GM21786 (cell line): Measurements from ENCODE around the gene SKOR1.

Source experiments
- ATAC-seq: cut with Tn5 transposase; IDR thresholded peaks from one replicate; pipeline ENCODE4 v1.9.1; 2021; ENCODE audit not compliant: unreplicated experiment

SKOR1 gene

DNA sequence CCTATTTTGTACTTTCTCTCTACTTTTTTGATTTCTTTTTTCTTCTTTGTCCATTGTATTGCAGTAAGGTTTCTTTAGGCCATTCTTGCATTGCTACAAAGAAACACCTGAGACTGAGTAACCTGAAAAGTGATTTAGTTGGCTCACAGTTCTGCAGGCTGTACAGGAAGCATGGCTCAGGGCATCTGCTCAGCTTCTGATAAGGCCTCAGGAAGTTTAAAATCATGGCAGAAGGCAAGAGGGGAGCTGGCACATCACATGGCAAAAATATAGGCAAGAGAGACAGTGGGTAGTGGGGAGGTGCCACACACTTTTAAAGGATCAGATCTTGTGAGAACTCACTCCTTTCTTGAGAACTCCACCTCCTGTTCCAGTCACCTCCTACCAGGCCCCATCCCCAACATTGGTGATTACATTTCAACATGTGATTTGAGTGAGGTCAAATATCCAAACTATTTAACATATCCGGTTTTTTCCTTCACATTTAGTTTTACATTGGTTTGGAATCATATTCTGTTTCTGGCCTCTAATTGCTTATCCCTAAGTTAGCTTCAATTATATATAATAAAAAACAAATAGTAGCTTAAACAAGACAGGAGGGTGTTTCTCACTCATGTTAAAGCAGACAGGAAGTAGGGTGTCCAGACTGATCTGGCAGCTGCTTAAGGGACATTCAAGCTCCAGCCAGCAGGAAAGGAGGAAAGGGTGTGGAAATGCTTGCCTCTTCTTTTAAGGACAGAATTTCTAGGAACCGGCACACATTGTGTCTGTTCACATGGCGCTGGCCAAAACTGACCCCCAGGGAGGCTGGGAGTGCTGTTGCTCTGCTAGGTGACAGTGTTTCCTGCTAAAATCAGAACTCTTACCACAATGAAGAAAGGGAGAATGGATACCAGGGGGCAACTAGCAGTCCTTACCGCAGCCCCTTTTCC, 28.8 kb upstream of the SKOR1 start:
- ATAC-seq = no peak

DNA sequence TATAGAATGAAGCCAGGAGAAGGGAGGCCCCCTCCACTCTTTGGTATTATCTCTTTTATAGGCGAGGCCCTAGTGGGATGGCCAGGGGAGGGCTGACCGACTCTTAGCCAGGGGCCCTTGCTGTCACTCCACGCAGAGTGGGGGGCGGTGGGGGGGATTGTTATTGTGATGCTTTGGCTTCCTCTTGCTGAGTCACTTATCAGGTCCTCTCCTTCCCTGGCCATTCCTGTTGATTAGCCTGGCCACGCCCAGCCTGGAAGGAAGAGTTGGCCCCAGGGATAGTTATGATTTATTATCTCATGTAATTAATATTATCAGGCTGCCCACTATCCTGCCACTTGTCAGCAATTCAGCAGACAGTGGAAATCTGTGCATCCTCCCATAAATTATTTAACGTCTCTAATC, 25.5 kb upstream of the SKOR1 start:
- ATAC-seq = no peak

DNA sequence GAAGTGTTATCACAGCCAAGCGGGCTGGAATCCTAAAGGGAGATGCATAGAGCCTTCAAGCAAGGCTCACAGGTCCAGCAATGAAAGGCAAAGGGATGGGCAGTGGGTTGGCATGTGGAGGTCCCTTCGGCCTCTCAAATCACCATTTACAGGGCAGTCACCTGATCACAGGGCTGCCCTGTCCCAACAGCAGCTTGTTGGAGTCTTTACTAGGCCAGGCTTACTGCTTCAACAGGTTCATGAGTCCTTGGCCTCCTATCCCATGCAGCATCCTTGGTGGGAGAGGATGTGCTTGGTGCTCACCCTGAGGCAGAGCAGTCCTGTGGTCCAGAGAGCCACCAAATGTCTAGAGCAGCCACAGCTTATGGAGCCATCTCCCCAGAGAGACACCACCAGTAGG, 24.2 kb upstream of the SKOR1 start:
- ATAC-seq = no peak

DNA sequence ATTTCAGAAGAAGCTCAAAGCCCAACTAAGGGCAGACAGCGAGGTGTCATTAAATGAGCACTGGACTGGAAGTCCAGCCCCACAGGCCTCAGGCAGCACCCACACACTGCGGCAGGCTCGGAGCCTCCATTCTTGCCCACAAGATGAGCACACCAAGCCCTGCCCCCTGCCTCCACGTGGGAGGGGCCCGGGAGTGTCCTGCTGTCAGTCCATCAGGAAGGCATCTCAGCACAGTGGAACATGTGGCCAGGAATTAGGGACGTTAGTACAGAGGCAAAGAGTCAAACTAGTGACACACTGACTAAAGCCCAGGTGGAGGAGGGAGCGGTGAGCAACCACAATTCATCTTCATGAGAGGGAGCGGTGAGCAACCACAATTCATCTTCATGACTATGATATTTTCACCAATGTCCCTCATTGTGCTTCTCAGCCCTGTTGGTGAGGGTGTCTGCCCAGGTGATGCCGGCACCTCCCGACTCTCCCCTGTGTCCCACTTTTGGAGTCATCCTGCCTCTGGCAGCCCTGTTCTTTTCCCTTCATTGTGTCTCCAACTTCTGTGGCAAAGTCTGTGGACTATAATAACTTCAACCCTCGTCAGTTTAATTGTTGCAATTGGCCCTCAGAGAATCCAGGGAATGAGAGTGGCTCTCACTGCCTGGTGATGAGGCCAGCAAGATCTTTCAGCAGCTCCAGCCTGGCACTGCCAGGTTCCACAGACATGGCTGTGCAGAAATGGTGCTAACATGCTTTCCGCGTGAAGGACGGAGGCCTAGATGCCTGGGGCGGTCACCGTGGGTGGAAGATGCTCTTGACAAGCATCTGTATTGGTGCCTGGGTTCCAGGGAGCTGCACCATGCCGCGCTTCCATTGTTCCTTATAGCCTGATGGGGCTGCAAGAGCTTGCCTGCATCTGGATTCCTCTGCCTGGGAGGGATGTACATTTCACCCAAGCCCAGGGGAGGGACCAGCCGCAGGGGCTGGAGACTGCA, 23.1 kb upstream of the SKOR1 start:
- ATAC-seq = no peak

DNA sequence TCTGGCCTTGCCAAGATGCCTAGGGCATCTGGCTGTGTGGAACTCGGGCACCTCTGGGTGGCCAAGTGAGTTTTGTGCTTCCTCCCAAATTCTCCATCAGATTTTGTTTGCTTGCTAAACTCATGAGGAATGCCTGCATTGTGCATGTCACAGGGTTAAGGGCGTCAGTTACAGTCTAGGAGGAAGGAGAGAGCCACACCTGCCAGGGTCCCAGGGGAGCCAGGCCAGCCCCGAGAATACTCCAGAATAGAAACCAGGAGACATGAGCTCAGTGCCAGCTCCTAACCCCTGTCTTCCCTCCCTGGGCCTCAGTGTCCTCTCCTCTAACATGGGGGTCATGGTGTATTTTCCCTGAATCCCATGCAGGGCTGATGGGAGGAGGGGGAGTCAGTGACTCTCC, 22.0 kb upstream of the SKOR1 start:
- no peak for ATAC-seq

DNA sequence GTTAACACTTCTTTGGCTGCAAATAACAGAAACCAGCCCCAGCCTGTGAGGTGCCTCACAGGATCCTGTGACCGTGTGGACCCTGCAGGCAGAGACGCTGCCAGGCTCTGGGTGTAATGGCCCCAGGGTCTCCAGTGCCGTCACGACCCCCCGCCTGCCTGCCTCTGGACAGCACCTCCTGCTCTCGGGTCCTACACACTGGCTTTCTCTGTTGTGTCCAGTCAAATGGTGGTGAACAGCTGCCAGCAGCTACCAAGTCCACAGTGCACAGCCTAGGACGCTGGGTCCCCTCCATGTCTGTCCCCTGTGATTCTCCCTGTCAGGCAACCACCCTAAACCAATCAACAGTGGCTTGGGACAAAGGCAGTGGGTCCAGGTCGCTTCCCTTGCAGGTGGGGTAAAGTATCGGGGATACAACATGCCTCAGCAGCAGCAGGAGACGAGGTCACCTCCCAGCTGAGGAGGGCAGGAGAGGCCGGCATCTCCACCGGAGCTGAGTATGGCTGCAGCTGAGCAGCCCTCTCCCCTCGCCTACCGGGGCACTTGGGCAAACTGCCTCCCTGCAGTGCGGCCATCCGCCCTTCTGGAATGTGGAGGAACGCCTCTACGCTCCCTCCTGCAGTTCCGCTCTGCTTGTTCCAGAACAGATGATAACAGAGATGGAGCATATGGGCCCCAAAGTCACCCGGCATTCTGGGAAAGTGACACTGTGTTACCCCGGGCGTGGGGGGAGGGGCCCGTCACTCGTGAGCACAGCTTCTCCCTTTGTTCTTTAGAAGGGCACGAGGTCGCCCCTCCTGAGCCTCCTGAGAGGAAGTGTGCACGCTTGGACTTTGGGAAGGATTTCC, 21.1 kb upstream of the SKOR1 start:
- ATAC-seq = no peak

DNA sequence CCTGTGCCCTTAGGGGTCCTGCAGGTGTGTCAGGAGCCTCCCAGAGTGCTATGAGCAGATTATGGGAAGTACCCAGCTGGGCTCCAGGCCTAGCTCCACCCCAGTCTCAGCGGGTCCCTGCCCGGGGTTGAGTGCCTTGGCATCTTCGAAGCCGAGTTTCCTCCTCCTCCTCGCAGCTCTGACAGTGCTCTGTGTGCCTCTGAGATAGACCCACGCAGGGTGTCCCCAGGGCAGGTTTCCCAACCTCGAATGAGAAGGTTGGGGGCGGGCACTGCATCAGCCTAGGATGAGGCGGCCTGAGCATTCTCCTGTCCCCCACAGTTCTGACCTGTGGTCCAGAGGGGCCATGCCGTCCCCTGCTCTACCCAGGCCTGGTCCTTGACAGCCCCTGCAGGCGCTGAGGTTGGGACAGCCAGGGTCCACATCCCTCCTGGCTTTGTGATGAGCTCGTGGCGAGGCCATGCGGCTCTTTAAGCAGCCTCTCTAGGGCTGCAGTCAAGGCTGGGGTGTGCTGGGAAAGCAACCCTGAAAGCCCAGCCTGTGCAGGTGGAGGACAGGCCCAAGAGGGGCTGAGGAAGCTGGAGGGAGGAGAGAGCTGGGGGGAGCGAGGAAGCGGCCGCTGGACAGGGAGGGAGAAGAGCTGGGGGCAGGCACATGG, 20.2 kb upstream of the SKOR1 start:
- ATAC-seq = no peak

DNA sequence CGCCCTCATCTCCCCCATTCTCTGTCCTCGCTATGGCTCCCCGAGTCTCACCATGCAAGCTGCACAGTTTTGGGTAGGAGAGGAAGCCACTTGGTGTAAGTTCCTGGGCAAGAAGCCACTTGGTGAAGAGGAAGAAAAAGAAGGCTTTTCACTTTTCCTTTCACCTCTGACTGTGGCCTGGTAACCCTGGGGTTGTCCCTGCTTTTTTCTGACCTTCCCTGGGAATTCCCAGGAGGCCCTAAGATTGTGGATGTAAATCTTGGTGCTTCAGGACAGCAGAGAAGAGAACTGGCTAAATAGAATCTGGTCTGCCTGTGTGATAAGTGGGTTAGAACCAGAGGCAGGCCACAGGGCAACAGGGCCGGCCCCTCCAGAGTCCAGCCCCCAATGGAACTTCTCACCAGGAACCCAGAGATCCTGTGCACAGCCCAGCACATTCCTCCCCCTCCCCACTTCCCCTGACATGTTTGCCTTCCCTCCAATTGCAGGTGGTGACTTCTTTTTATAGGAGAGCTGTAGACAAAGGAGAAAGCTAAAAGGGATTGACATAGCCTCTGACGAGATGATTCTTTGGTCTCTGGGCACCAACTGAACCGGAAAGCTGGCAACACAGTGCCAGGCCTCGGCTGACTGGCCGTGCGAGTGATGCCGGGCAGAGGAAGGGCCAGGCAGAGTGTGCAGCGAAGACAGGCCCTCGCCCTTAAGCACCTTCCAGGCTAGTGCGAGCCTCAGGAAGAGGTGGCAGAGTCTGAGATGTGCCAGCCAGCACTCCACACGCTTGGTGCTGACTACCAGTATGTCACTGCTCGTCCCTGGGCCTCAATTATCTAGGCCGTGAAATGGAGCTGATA, 19.4 kb upstream of the SKOR1 start:
- no peak for ATAC-seq

DNA sequence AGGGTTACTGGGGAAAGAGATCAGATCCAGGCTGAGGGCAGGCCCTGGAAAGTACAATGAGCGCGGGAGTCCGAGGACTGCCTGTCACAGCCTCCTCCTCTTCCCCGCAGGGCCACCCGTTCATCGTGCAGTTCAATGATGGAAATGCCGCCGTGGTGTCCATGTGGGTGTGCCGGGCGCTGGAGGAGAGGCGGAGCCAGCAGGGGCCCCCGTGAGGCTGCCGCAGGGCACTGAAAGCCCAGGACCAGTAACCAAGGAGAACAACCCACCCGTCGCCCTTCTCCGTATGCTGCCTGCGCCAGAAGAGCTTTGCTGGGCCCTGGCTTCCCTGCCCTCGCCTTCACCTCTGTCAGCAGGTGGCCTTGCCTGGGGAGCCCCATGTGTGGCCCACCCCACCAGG, 18.8 kb upstream of the SKOR1 start:
- ATAC-seq = no peak

DNA sequence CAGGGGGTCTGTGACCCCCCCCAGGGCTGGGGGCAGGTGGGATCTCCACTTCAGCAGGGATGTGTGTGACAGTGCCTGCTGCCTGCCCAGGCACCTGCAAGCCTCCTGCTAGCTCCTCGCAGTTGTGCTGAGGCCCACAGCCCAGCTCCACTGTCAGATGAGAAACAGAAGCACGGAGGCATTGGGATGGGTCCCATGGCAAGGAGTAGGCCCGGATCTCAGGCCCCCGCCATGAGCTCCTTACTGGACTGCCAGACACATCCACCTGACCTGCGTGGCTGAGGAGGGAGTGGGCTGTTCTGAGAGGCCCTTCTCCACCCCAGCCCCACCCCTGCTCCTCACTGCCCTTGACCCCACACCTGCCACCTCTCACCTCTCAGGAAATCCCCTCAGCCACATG, 18.2 kb upstream of the SKOR1 start:
- no peak for ATAC-seq

DNA sequence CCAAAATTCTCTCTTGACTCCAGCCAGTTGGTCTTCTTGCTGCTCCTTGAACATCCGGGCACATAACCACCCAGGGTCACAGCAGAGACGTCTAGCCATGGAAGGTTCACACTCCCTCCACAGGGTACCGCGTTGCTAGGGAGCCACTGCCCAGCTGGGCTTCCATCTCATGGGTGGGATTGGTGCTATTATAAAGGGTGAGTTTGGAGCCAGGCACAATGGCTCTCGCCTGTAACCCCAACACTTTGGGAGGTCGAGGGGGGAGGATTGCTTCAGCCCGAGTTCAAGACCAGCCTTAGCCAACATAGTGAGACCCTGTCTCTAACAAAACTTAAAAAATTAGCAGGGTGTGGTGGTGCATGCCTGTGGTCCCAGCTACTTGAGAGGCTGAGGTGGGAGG, 17.5 kb upstream of the SKOR1 start:
- ATAC-seq = no peak

DNA sequence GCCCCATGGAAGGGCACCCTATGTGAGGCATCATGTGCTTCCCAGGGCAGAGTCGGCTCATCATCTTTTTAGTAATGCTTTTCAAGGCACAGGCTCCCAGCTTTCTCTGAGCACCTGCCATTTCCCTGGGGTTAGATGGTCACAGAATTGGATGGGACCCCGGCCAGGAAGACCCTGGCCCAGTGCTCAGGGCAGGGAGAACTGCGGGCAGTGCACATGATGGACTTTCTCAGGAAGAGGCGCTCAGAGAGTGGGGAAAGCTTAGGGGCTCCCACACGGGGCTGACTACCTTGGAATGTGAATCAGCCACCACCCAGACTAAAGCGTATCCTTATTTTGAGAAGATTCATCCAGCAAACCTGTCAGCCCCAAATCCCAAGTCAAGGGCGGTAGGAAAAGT, 16.5 kb upstream of the SKOR1 start:
- ATAC-seq = no peak

DNA sequence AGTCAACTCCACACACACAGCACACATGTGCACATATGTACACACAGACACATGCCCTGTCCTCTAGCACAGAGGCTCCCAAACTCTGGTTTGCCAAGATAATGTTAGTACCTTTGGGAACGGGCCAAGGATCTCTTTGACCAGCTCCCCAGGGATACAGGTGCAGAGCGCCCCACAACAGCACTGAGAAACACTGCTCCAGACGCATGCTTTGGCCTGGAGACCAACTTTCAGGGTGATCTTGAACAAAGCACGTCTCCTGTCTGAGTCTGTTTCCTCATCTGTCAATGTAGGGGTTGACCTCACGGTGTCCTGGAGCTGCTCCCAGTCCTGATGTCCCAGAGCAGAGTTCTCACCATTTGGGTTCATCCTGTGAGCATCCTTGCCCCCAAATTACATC, 15.9 kb upstream of the SKOR1 start:
- no peak for ATAC-seq

DNA sequence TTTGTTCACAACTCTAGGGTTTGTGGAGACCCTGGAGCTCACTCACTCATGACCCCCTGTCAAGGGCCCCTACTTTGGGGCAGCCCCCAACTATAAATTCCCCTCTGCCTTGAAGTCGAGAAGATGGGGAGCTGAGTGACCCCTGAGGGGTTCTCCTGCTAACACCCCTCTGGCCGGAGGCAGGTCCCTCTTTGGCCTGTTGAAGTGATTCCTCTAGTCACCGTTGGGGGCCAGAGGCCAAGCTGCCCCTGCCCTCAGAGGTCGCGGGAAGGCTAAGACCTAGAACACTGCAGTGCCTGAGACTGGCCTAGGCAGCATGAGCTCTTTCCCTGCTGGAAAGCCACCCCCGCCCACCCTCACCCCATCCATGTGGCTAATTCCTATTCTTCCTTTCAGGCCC, 15.4 kb upstream of the SKOR1 start:
- ATAC-seq = no peak

DNA sequence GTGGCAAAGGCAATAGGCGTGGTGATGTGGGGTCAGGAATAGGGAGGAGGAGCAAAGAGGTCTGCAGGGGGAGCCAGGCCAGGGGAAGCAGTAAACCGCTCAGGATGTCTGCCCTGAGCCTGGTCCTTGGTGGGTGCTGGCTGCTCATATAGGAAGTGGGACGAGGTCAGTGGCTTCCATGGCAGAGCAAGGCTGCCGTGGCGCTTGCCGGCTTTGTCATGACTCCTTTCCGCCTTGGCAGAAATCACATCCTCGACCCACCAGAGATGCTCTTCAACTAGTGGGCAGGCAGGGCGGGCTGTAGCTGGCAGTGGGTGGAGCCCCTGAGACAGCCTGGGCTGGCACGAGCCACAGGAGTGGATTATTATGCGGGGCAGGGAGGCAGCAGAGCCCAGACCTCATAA, 13.1 kb upstream of the SKOR1 start:
- ATAC-seq = no peak

DNA sequence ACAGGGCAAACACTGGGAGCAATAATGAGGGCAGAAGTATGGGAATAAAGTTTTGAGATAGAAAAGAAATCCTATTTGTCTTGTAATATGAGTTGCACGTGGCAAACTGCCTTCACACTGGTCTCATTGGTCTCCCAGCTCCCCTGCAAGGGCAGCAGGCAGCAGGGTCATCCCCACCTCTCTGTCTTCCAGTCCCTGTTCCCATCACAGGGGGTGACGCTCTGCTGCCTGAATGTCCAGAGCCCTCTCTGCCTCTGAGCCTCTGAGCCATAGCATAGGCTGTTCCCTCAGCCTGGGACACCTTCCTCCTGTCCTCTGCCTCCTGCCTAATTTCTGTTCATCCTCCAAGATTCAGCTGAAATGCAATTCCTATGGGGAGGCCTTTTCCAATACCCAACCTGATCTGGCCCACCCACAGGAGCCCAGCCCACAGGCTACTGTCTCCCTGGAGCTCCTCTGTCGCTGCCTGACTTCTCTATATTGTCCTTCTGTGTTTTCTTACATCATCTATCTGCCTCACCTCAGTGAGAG, 12.1 kb upstream of the SKOR1 start:
- no peak for ATAC-seq

DNA sequence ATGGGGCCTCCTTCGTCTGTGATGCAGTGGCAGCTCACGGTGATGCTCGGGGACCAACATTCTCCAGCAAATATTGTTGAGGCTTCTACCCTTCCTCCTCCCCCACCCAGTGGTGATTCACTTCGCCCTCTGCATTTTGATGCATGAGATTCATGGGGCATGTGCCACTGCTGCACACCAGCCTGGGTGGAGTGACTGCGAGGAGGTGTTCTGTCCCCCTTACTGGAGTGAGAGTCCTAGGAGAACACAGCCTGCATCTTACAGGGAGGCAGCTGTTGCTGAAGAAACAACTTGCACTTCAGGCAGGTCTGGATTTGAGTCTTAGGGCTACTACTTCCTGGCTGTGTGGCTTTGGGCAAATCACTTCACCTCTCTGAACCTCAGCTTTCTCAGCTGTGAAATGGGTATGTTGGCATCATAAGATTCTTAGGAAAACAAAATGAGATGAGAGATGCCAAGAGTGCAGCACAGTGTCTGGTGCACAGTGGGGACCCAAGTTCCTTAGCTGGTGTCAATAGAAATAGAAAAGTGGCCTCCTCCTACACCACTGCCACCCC, 10.2 kb upstream of the SKOR1 start:
- ATAC-seq = no peak

DNA sequence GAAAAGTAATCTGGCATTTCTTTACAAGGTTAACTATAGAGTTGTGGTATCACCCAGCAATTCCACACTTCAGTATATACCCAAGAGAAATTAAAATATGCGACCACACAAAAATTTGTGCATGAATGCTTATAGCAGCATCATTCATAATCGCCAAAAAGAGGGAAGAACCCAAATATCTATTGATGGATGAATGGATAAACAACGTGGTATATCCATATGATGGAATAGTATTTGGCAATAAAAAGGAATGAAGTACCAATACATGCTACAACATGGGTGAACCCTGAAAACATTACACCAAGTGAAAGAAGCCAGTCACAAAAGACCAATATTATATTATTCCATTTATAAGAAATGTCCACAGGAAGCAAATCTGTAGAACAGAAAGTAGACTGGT, 8.6 kb upstream of the SKOR1 start:
- no peak for ATAC-seq

DNA sequence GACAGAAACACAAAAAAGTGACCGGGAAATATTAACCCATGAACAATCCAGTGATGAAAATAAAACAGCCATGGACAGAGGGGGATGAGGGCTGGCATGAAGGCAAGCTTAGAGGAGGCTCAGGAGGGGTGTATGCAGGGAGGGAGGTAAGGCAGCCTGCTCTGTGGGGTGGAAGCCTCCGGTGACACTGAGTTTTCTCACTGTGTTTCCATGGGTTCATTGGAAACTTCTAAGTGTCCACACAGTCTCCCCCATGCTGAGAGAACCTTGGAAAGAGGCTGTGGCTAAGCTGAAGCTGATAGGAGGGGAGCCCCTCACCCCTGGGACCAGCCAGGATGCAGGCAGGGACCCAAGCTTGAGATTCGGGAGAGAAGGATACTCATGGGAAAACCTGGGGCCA, 6.8 kb upstream of the SKOR1 start:
- ATAC-seq = no peak
